NT2/D1 (cell line): Measurements from ENCODE around the gene HOXC4.

Experiments used
- SUZ12 ChIP-seq: IDR thresholded peaks from 2 replicates; pipeline ENCODE4 v1.6.1; 2011; ENCODE audit not compliant: insufficient read length, insufficient read depth; ENCODE audit errors: extremely low read depth
- YY1 ChIP-seq: IDR thresholded peaks from 2 replicates; pipeline ENCODE4 v1.6.1; 2011; ENCODE audit not compliant: insufficient read length, insufficient read depth
- ZNF274 ChIP-seq: IDR thresholded peaks from 2 replicates; pipeline ENCODE4 v1.6.1; 2011; ENCODE audit warnings: mild to moderate bottlenecking, low read depth, low read length

- TF ChIP-seq YY1 (no peak), ZNF274 (no peak), SUZ12 (peak; percentile 92)
Measured at GRCh38 chr12:54030889-54031471, 22.7 kb upstream of the HOXC4 start.
